CD4-positive, CD25-positive, alpha-beta regulatory T cell (primary cell): Measurements from ENCODE around the gene PKNOX2. TPM values are rescaled to one million over a fixed set of nuclear protein-coding genes. Genes with fewer than 3 reads are reported as not detected.

Experiments
- ATAC-seq, 2 donors: fragments of 150-1000 bp; cut with Tn5 transposase; one replicate each; pipeline ENCODE4 v1.10.0; 2021; ENCODE audit warnings: low read depth in 2 of 2, moderate number of reproducible peaks in 2 of 2, moderate library complexity in 1 of 2
- DNase-seq, 3 donors: peaks; one replicate each; pipeline versions ENCODE4 v3.0.0 to v3.0.0-alpha.2; 2012 to 2022; ENCODE audit warnings: mixed read lengths in 1 of 3
- H3K27ac ChIP-seq: one replicate; pipeline ENCODE4 v1.7.0; 2013; ENCODE audit warnings: mild to moderate bottlenecking, low read length; ENCODE audit not compliant: insufficient read depth, poor library complexity, severe bottlenecking
- H3K27me3 ChIP-seq: one replicate; pipeline ENCODE4 v1.7.0; 2013; ENCODE audit warnings: low read length; ENCODE audit not compliant: control insufficient read depth, insufficient read depth
- H3K36me3 ChIP-seq: one replicate; pipeline ENCODE4 v1.7.0; 2013; ENCODE audit warnings: mild to moderate bottlenecking, low read length, moderate library complexity; ENCODE audit not compliant: control insufficient read depth, insufficient read depth
- H3K4me1 ChIP-seq: 2 replicates; pipeline ENCODE4 v1.7.0; 2013; ENCODE audit warnings: mild to moderate bottlenecking, low read length; ENCODE audit not compliant: insufficient read depth, control insufficient read depth, poor library complexity, severe bottlenecking
- H3K4me3 ChIP-seq: one replicate; pipeline ENCODE4 v1.7.0; 2013; ENCODE audit warnings: low read depth, mild to moderate bottlenecking, low read length, moderate library complexity
- H3K9me3 ChIP-seq, 2 experiments: 1 replicate in 1 of 2; 2 replicates in 1 of 2; pipeline ENCODE4 v1.7.0; 2013; ENCODE audit warnings: low read length in 2 of 2, mild to moderate bottlenecking in 1 of 2, moderate library complexity in 1 of 2; ENCODE audit not compliant: control insufficient read depth in 2 of 2
- H3K27ac Mint-ChIP-seq, 3 donors: one replicate each; pipeline ENCODE4 v1.8.0; 2020 to 2022; ENCODE audit warnings: mild to moderate bottlenecking in 3 of 3, mixed read lengths in 3 of 3, moderate library complexity in 2 of 3
- H3K27me3 Mint-ChIP-seq: one replicate; pipeline ENCODE4 v1.8.0; 2022; ENCODE audit warnings: mild to moderate bottlenecking, mixed read lengths
- H3K36me3 Mint-ChIP-seq: one replicate; pipeline ENCODE4 v1.8.0; 2020; ENCODE audit warnings: mixed read lengths
- H3K4me1 Mint-ChIP-seq, 4 donors: one replicate each; pipeline ENCODE4 v1.8.0; 2020 to 2022; ENCODE audit warnings: mixed read lengths in 4 of 4, mild to moderate bottlenecking in 1 of 4
- H3K4me3 Mint-ChIP-seq, 4 donors: one replicate each; pipeline ENCODE4 v1.8.0; 2020 to 2022; ENCODE audit warnings: mild to moderate bottlenecking in 4 of 4, mixed read lengths in 4 of 4, moderate library complexity in 3 of 4
- H3K9me3 Mint-ChIP-seq, 7 donors: one replicate each; pipeline ENCODE4 v1.8.0; 2020 to 2022; ENCODE audit warnings: mixed read lengths in 7 of 7, mild to moderate bottlenecking in 3 of 7, moderate library complexity in 2 of 7
- polyA plus RNA-seq, 4 donors: library from polyadenylated mRNA; unstranded; fragments of 300-500 nt; fragmentation: Illumina TruSeq; gene quantifications; one replicate each; pipeline ENCODE4 v1.2.3, GENCODE V29; 2021
- total RNA-seq: library from RNA; stranded (reverse); gene quantifications from one replicate; pipeline ENCODE4 v1.2.3, GENCODE V29; 2022

Gene PKNOX2
- total and polyA plus RNA-seq, 5 donors from 2014 or later, result not detected

DNA sequence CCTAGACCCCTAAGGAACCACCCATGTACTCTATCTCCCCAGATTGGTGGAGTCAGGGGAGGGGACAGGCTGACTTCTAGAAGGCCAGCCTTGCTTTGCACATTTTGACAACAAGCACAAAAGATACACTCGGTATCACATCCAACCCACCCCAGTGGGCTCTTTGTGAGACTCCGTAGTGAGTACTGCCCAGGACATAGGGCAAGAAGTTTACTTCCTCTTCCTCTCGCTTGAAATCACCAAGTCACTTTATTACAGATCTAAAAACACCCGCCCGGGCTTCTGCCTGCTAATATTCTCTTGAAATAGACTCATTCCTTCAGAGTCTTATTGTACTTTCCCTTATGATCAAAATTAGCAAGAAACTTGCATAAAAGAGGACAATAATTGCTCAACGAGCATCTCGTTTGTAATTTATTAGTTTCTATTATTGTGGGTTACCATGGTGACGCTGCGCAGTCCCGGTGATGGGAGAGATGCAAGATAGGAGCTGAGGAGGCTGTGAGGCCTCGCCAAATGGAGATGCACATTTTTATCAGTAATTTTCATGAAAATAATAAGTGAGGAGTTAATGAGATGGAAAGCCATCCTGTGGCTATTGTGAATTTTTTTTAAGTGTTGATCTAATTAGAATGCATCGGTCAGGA lies 234.6 kb downstream of the PKNOX2 start:
- Mint-ChIP-seq H3K4me3 (no peak overlapping the region), H3K9me3 (no peaks in the 10 kb centered on the region), H3K27me3 (peaks cover 33% of the 10 kb centered on the region), H3K4me1 (peaks cover 0 to 4% (median under 1%) of the 10 kb centered on the region in 4 donors), H3K36me3 (no peaks in the 10 kb centered on the region), H3K27ac (no peak overlapping the region)
- DNase-seq (no peak), ATAC-seq (no peak)
- H3K27me3 ChIP-seq, result no peaks in the 10 kb centered on the region
- no peaks in the 10 kb centered on the region for H3K9me3 ChIP-seq
- no peak overlapping the region for H3K4me3 ChIP-seq
- no peaks in the 10 kb centered on the region for H3K4me1 ChIP-seq
- no peak overlapping the region for H3K27ac ChIP-seq
- no peaks in the 10 kb centered on the region for H3K36me3 ChIP-seq

DNA sequence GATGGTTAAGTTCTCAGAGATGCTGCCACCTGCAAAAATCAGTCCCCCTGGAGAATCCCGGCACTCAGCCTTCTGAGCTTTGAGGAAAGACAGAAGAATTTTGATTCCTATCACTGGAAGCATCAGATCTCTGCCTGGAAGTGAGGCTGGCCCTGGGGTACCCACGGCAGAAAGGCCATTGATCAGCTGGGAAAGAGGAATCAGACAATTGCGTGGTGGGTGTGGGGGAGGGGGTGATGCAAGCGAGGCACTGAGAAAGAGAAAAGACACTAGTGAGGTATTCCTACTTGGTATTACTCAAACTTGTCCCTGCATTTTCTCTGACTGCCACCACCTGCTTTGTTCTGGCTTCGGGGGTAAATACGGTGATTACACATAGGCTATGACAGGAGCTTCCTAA lies 235.4 kb downstream of the PKNOX2 start:
- Histone ChIP-seq H3K4me3 (no peak overlapping the region), H3K27ac (no peak overlapping the region), H3K36me3 (no peaks in the 10 kb centered on the region), H3K27me3 (peaks cover 3% of the 10 kb centered on the region), H3K4me1 (peaks cover 4% of the 10 kb centered on the region), H3K9me3 (no peaks in the 10 kb centered on the region)
- ATAC-seq (no peak), DNase-seq (no peak)
- peaks cover 0 to 7% (median 3%) of the 10 kb centered on the region in 4 donors for H3K4me1 Mint-ChIP-seq
- H3K27me3 Mint-ChIP-seq, result peaks cover 36% of the 10 kb centered on the region
- no peak overlapping the region for H3K27ac Mint-ChIP-seq
- H3K9me3 Mint-ChIP-seq, result no peaks in the 10 kb centered on the region
- no peaks in the 10 kb centered on the region for H3K36me3 Mint-ChIP-seq
- no peak overlapping the region for H3K4me3 Mint-ChIP-seq

DNA sequence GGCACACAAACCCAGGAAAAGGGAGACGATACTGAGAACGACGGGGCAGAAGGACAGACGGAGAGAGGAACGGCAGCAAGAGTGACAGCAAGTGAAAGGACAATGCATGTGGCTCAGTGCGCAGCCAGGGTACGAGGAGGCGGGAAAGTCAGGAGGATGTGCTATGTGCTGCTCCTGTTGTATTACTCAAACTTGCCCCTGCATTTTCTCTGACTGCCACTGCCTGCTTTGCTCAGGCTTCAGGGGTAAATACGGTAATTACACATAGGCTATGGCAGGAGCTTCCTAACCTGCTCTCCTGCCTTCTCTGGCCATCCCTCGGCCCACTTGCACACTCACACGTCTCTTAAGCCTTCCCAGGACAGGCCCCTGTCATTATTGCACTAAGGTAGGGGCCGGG lies 236.7 kb downstream of the PKNOX2 start:
- H3K4me1 Mint-ChIP-seq, result peaks cover 0 to 9% (median 4%) of the 10 kb centered on the region in 4 donors
- Histone ChIP-seq H3K4me3 (no peak overlapping the region), H3K36me3 (no peaks in the 10 kb centered on the region), H3K27me3 (peaks cover 3% of the 10 kb centered on the region), H3K27ac (no peak overlapping the region), H3K9me3 (no peaks in the 10 kb centered on the region), H3K4me1 (peaks cover 6% of the 10 kb centered on the region)
- peaks cover 41% of the 10 kb centered on the region for H3K27me3 Mint-ChIP-seq
- H3K27ac Mint-ChIP-seq, result no peak overlapping the region
- peaks cover 0 to 2% (median 0%) of the 10 kb centered on the region in 7 donors for H3K9me3 Mint-ChIP-seq
- DNase-seq, result no peak
- no peak overlapping the region for H3K4me3 Mint-ChIP-seq
- H3K36me3 Mint-ChIP-seq, result no peaks in the 10 kb centered on the region
- no peak for ATAC-seq

DNA sequence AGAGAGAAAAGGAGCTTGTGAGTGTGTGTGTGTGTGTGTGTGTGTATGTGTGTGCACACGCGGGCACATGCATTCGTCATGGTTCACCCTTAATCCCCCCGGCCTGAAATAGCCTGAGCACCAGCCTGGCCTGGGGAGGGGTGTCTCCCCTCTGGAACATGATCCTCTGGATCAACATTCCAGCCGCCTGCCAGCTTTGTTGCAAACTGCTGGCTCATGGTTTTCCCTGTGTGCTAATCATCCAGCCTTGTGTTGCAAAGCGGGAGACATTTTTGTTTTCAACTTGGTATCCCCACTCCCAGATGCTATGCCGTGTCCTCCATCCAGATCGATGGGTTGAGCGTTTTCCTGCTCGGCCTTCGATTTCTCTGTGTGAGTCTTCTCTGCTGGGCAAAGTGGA lies 237.2 kb downstream of the PKNOX2 start:
- no peaks in the 10 kb centered on the region for H3K36me3 ChIP-seq
- H3K4me1 ChIP-seq, result peaks cover 6% of the 10 kb centered on the region
- Mint-ChIP-seq H3K9me3 (peaks cover 0 to 2% (median 0%) of the 10 kb centered on the region in 7 donors), H3K27me3 (peaks cover 41% of the 10 kb centered on the region), H3K27ac (no peak overlapping the region), H3K4me3 (no peak overlapping the region), H3K36me3 (no peaks in the 10 kb centered on the region), H3K4me1 (peaks cover 0 to 9% (median 4%) of the 10 kb centered on the region in 4 donors)
- H3K27me3 ChIP-seq, result peaks cover 3% of the 10 kb centered on the region
- no peak overlapping the region for H3K27ac ChIP-seq
- ATAC-seq (no peak), DNase-seq (no peak)
- no peak overlapping the region for H3K4me3 ChIP-seq
- H3K9me3 ChIP-seq, result no peaks in the 10 kb centered on the region

DNA sequence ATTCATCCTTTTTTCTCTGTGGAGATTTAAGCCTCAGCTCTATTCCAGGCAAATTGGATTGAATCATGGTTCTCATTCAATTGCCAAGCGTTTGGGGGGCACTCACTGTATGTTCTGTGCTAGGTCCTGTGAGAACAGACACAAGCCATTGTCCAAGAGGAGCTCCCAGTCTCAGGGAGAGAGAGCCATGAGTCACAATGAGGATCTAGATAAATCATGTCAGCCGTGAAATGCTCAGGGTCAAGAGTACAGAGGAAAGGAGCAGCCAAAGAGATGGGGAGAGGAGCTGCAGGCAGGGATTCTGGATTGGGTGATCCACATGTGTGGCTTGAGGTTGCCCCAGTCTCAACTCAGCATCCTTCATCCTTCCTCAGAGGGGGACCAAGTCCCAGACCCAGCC lies 237.9 kb downstream of the PKNOX2 start:
- H3K9me3 ChIP-seq, result no peaks in the 10 kb centered on the region
- peaks cover 3% of the 10 kb centered on the region for H3K27me3 ChIP-seq
- Mint-ChIP-seq H3K36me3 (no peaks in the 10 kb centered on the region), H3K27me3 (peaks cover 43% of the 10 kb centered on the region), H3K27ac (no peak overlapping the region), H3K4me3 (no peak overlapping the region), H3K4me1 (peaks cover 0 to 9% (median 4%) of the 10 kb centered on the region in 4 donors), H3K9me3 (peaks cover 0 to 2% (median 0%) of the 10 kb centered on the region in 7 donors)
- peaks cover 6% of the 10 kb centered on the region for H3K4me1 ChIP-seq
- no peak overlapping the region for H3K4me3 ChIP-seq
- H3K27ac ChIP-seq, result no peak overlapping the region
- H3K36me3 ChIP-seq, result no peaks in the 10 kb centered on the region
- ATAC-seq (no peak), DNase-seq (no peak)

DNA sequence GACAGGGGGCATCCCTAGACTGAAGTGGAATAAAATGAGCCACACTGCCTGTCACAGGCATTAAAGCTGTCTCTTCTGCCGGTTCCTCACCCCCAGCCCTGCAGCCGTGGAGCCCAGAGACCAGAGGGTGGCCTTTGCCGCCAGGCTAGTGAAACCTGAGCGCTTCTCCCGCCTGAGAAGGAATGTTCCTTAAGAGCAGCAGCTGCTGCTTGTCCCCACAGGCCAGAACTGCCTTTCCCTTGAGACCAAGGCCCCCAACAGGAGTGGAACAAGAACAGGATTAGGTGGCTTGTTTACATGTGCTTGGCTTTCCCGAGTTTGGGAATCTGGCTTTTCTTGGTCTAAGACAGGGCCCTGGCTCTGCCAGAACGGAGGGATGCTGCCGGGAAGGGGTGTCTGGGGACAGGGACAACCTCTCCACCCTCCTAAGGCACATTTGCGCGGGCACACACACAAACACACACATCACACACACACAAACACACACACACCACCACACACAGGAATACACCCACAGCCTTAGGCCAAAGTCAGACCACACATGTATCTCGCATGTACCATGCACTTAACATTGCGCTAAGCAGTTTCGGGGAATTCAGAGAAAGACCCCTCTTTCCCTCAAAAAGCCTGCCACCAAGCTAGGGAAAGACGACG lies 239.7 kb downstream of the PKNOX2 start:
- Histone ChIP-seq H3K9me3 (no peaks in the 10 kb centered on the region), H3K4me1 (peaks cover 6% of the 10 kb centered on the region), H3K36me3 (no peaks in the 10 kb centered on the region), H3K27ac (no peak overlapping the region), H3K27me3 (peaks cover 3% of the 10 kb centered on the region), H3K4me3 (no peak overlapping the region)
- H3K4me3 Mint-ChIP-seq, result no peak overlapping the region
- H3K4me1 Mint-ChIP-seq, result peaks cover 0 to 9% (median 3%) of the 10 kb centered on the region in 4 donors
- no peaks in the 10 kb centered on the region for H3K36me3 Mint-ChIP-seq
- DNase-seq, result no peak
- H3K27me3 Mint-ChIP-seq, result peaks cover 52% of the 10 kb centered on the region
- no peak for ATAC-seq
- H3K27ac Mint-ChIP-seq, result no peak overlapping the region
- peaks cover 0 to 2% (median 0%) of the 10 kb centered on the region in 7 donors for H3K9me3 Mint-ChIP-seq

DNA sequence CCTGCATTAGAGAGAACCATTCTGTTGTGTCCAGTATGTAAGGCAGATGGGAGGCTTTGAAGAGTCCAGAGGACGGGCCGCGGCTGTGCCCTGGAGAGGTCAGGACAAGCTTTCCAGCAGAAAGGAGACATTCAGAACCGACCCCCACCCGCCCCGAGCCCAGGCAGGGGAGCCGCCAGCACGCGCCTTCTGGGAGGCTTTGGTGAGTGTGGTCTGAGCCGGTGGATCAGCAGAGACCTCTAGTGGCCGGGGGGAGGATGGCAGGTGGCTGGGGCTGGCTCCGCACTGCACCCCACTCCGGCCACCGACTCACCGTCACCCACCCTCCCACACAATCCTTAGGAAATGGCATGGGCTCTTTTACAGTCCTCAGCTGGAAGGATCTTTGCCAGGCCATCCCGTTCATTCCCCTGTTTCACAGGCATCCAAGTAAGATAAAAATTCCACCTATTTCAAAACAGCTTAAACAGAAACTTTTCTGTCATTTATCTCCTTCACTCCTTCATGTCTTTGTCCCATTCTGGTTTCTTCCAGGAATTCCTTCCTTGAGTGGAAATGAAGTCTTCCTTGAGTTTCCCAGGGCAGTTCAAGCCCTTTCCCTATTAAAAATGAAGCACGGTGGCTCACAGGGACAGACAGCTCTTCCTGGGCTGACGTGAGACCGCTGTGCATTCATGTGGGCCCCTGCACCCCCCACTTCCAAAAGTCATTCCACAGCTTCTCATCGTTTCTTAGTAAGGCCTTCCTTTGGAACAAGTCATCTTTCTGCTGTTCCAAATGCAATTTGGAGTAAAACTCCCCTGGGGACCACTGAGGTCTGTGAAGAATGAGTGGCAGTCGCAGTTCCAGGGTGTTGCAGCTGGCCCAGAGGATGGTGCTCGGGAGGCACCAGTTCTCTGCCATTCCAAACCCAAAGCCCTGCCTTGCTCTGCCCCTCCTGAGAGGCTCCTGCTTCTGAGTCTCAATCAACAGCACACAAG lies 240.6 kb downstream of the PKNOX2 start:
- Mint-ChIP-seq H3K4me3 (peak overlapping the region in 2 of 4 donors; percentile 33 to 75), H3K27me3 (peaks cover 54% of the 10 kb centered on the region), H3K36me3 (no peaks in the 10 kb centered on the region), H3K9me3 (peaks cover 0 to 2% (median 0%) of the 10 kb centered on the region in 7 donors), H3K27ac (no peak overlapping the region), H3K4me1 (peaks cover 0 to 9% (median 2%) of the 10 kb centered on the region in 4 donors)
- H3K4me1 ChIP-seq, result peaks cover 6% of the 10 kb centered on the region
- H3K27ac ChIP-seq, result no peak overlapping the region
- H3K4me3 ChIP-seq, result no peak overlapping the region
- no peaks in the 10 kb centered on the region for H3K36me3 ChIP-seq
- peaks cover 3% of the 10 kb centered on the region for H3K27me3 ChIP-seq
- no peaks in the 10 kb centered on the region for H3K9me3 ChIP-seq
- DNase-seq (peak; percentile 30 to 48 (median 36)), ATAC-seq (peak; percentile 76 to 78)
